Raji (cell line): ENCODE data around the gene ZNF688.

Experiments
- POLR2A ChIP-seq: IDR thresholded peaks from 2 replicates; pipeline ENCODE4 v1.6.1; 2011; ENCODE audit warnings: low read depth, low read length, control low read depth; ENCODE audit not compliant: insufficient read depth

The ZNF688 gene

DNA sequence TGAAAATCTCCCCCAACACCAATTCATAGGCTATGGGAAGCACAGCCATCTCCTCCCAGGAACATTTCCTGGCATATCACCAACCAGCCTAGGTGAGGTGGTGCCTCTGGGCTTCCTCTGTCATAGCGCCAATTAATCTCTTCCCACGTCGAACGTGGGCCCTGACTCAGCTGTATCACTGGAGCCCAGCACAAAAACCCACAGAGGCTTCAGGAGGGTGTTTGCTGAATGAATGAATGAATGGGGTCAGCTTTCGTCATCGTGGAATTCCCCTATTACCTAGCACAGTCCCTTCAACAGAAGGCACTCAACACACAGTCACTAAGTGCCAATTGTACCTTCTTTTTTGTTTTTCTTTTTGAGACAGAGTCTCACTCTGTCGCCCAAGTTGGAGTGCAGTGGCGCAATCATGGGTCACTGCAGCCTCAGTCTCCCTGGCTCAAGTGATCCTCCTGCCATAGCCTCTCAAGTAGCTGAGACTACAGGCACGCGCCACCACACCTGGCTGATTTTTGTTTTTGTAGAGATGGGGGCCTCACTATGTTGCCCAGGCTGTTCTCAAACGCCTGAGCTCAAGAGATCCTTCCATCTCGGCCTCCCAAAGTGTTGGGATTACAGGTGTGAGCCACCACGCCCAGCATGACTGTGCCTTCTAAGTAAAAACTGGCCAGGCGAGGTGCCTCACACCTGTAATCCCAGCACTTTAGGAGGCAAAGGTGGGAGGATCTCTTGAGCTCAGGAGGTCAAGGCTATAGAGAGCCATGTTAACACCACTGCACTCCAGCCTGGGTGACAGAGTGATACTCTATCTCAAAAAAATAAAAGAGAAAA lies 4.1 kb downstream of the ZNF688 start:
- no peak for TF ChIP-seq POLR2A

DNA sequence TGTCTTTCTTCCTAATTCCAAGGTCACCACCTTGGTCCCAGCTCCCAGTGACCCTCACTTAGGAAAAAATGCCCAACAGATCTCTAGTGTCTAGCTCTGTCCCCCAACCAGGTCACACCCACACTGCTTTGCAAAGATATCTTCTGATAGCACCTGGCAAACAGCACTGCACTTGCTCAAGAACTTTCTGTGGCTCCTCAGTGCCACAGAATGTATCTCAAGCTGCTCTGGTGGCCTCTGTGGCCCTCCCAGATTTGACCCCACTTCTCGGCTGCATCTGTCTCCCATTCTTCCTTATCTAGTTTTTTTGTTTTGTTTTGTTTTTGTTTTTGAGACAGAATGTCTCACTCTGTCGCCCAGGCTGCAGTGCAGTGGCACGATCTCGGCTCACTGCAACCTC lies 5.0 kb downstream of the ZNF688 start:
- no peak for TF ChIP-seq POLR2A

GRCh38 chr16:30565984-30566383 lies 5.5 kb downstream of the ZNF688 start:
- no peak for TF ChIP-seq POLR2A

- no peak for TF ChIP-seq POLR2A
Measured at GRCh38 chr16:30565526-30565925, 6.0 kb downstream of the ZNF688 start.

- TF ChIP-seq POLR2A = no peak
Measured at GRCh38 chr16:30562021-30562420, 9.5 kb downstream of the ZNF688 start.

DNA sequence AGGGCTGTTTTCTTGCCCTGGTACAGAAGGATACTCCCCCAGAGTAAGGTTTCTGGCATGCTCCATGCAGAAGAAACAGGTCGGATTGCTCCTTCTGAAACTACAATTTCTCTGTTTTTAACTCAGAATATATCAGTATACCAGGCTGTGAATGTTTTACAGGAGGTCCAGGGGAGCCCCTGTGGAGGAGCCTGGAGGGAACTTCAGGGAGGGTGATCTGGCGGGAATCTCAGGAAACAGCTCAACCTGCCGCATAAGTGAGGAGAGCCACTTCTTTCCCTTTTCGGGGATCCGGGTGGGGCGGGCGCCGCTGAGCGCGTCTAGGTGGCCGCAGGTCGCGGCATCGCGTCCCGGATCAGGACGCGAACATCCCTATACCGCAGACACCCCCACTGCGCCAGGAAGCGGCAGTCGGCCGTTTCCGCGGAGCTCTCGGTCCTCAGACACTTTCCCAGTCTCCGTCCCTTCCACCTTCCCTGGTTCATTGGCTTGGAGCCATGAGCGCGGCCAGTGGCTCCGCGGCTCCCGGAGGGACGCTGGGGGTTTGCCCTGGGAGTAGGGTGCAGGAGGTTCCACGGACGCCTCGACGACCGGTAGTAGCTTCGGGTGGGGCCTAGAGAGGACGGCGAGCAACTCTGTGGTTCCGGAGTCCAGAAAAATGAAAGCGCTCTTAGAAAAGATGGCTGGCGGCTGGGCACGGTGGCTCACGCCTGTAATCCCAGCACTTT lies 10.3 kb downstream of the ZNF688 start:
- no peak for TF ChIP-seq POLR2A

DNA sequence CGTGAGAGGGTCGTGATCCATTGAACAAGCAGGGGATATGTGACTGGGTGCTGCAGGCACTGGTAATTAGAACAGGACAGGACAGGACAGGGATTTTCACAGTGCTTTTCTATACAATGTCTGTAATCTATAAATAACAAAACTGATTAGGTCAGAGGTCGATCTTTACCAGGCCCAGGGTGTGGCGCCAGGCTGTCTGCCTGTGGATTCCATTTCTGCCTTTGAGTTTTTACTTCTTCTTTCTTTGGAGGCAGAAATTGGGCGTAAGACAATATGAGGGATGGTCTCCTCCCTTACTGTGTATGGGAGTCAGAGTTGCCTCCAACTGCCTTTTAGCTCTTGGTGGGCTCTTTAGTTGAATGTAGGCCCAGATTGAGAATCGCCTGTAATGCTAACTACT lies 11.8 kb downstream of the ZNF688 start:
- TF ChIP-seq POLR2A = no peak

- TF ChIP-seq POLR2A = no peak
Measured at GRCh38 chr16:30558789-30559377, 12.6 kb downstream of the ZNF688 start.

DNA sequence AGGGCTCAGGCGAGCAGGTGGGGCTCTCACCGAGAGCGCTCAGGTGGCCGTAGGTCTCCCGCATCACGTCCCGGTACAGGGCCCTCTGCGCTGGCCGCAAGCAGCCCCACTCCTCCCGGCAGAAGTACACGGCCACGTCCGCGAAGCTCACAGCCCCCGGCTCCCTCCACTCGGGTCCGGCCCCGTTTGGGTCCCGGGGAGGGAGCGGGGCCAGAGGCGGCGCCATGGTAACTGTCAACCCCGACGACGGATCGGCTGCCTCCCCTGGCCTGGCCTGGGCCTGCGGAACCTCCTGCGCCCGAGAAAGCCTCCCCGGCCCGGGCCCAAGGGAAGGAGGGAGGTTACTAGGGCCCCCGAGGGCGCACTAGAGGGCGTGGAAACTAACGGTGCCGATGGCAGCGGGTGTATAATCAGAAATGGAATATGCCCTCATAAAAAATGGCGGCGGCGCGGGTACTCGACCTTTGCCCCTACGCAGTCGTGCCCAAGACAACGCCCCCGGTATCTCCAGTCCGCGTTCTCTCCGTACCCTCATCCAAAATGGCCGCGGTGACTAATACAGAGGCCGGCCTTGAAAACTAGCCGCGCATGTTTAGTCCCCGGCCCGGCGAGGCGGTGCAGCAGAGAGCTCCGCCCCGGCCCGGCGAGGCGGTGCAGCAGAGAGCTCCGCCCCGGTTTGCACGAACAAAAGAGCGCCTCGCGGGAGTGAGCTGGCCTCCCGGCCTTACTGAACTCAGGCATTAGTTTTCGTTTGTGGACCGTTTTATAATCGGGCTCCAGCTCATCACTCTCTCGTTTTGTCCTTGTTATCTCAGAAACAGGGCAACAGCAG lies 13.3 kb downstream of the ZNF688 start, which contains the start of gene ZNF764:
TSS of gene ZNF764 (minus strand) at position 418 of the 832 bp plus-strand sequence. CDS start at position 226, 192 bp downstream.
- peak; percentile 76 for TF ChIP-seq POLR2A

GRCh38 chr16:30557707-30557956 lies 13.9 kb downstream of the ZNF688 start:
- no peak; the same call in 1 of the 2 replicates for TF ChIP-seq POLR2A

GRCh38 chr16:30556125-30556473 lies 15.4 kb downstream of the ZNF688 start:
- TF ChIP-seq POLR2A = no peak

DNA sequence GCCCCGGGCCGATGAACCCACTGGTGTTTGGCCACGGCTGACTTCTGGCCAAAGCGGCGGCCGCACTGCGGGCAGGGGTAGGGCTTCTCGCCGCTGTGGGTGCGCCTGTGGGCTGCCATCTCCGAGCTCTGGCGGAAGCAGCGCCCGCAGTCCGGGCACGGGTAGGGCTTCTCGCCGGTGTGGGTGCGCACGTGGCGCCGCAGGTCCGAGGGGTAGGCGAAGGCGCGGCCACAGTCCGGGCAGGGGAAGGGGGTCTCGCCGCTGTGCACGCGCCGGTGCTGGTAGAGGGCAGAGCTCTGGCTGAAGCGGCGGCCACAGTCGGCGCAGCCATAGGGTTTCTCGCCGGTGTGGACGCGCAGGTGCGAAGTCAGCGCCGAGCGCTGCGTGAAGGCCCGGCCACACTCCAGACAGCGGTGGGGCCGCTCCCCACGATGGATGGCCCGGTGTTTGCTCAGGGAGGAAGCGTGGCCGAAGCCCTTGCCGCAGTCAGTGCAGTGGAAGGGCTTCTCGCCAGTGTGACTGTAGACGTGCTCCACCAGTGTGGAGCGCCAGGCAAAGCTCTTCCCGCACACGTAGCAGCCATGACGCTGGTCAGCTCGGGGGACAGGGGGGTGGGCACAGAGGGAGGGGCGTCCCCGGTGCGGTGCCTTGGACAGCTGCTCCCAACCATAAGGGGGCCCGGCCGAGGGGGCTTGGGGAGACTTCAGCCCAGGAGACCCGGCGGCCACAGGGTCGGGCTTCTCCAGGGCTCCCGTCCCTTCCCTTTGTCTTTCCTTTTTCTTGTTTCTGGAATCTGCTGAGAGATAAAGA lies 16.0 kb downstream of the ZNF688 start:
- TF ChIP-seq POLR2A = no peak

GRCh38 chr16:30554557-30555314 lies 16.8 kb downstream of the ZNF688 start:
- no peak for TF ChIP-seq POLR2A

- no peak for TF ChIP-seq POLR2A
Measured at GRCh38 chr16:30553393-30553899, 18.1 kb downstream of the ZNF688 start.

DNA sequence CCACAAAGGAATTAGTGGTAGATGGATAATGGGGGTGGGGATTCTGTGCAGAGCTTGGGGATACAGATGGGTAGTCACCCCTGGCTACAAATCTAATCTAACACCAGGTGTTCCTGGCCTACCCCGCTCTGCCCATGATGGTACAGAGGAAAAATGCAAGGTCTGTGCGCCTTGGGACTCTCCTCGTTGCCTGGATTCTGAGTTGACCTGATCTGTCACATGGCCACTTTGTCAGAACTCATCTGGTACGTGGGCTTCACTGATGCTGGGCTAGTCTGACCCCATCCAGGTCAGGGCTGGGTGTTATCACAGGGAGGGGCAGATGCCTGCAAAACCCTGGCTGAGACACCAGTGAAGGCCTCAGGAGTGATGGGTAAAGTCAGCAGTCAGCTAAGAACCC lies 18.6 kb downstream of the ZNF688 start:
- no peak for TF ChIP-seq POLR2A
